HUES64 (cell line): Measurements from ENCODE around the gene CNTNAP3.
"Not testable (repeated sequence)": the region's sequence is repeated elsewhere in the genome, so short reads cannot be mapped to it uniquely, and the experiment has no call there.

ENCODE experiments used
- H3K27ac ChIP-seq: 2 replicates; pipeline ENCODE4 v1.7.0; 2013; ENCODE audit warnings: low read depth, low read length, inconsistent platforms
- H3K27me3 ChIP-seq: 2 replicates; pipeline ENCODE4 v1.6.1; 2013; ENCODE audit warnings: mild to moderate bottlenecking, low read length; ENCODE audit not compliant: insufficient read depth
- H3K36me3 ChIP-seq: 2 replicates; pipeline ENCODE4 v1.6.1; 2013; ENCODE audit warnings: mild to moderate bottlenecking, low read length; ENCODE audit not compliant: insufficient read depth
- H3K4me1 ChIP-seq: 2 replicates; pipeline ENCODE4 v1.6.1; 2013; ENCODE audit warnings: mild to moderate bottlenecking, low read length, moderate library complexity; ENCODE audit not compliant: insufficient read depth
- H3K4me3 ChIP-seq: 2 replicates; pipeline ENCODE4 v1.5.1; 2013; ENCODE audit warnings: mild to moderate bottlenecking, low read length, moderate library complexity
- H3K9ac ChIP-seq: 2 replicates; pipeline ENCODE4 v1.6.1; 2013; ENCODE audit warnings: mild to moderate bottlenecking, low read depth, low read length
- H3K9me3 ChIP-seq: 2 replicates; pipeline ENCODE4 v1.6.1; 2013; ENCODE audit warnings: low read depth, low read length; ENCODE audit not compliant: insufficient read depth
- WGBS: fragments of 150-250, 120-280 bp; methylation state at CpG from one replicate; pipeline ENCODE4 v1.1.7; 2013; ENCODE audit warnings: missing lambda C conversion rate; 5-methylcytosine and 5-hydroxymethylcytosine counted together

CNTNAP3 gene

DNA sequence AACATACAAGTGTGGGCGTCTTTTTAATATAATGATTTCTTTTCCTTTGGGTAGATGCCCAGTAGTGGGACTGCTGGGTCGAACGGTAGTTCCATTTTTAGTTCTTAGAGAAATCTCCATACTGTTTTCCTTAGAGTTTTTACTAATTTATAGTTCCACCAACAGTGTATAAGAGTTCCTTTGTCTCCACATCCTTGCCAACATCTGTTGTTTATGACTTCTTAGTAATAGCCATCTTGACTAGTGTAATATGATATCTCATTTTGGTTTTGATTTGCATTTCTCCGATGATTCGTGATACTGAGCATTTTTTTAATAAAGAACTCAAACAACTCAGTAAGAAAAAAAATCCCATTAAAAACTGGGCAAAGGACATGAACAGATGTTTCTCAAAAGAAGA, 225.0 kb downstream of the CNTNAP3 start:
- H3K27ac ChIP-seq, H3K4me3 ChIP-seq, H3K36me3 ChIP-seq, H3K9me3 ChIP-seq, H3K9ac ChIP-seq, H3K4me1 ChIP-seq, H3K27me3 ChIP-seq: not testable (repeated sequence)
- no CpG with 5 or more reads among the region's 5 CpGs for WGBS

DNA sequence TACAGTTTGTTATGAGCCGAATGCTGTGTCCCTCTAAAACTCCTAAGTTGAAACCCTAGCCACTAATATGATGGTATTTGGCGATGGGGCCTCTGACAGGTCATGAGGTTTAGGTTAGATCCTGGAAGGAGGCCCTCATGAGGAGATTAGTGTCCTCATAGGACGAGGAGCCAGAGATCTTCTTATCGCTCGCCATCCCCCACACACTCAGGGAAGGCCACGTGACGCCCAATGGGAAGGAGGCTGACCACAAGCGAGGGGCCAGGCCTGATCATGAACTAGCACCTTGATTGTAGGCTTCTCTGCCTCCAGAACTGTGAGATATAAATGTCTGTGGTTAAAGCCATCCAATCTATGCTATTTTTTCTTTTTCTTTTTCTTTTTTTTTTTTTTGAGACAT, 233.5 kb downstream of the CNTNAP3 start:
- H3K9me3 ChIP-seq, H3K27me3 ChIP-seq, H3K27ac ChIP-seq, H3K4me1 ChIP-seq, H3K9ac ChIP-seq, H3K36me3 ChIP-seq, H3K4me3 ChIP-seq: not testable (repeated sequence)
- WGBS: no CpG with 5 or more reads among the region's 8 CpGs

DNA sequence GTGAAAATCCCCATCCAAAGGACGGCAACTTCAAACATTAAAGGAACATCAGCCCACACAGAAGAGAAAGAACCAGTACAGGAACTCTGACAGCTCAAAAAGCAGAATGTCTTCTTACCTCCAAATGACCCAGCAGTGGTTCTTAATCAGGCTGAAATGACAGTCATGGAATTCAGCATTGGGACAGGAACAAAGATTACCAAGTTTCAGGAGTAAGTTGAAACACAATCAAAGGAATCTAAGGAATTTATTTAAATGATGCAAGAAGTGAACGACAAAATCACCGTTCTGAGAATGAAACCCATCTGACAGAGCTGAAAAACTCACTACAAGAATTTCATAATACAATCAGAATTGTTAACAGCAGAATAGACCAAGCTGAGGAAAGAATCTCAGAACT, 241.1 kb downstream of the CNTNAP3 start:
- not testable (repeated sequence) for H3K27ac ChIP-seq, H3K9ac ChIP-seq, H3K4me3 ChIP-seq, H3K4me1 ChIP-seq, H3K36me3 ChIP-seq, H3K27me3 ChIP-seq
- 34% methylated on average over 2 of the region's 3 CpGs for WGBS
- peaks cover 10% of the 10 kb centered on the region; the same call in 1 of the 2 replicates for H3K9me3 ChIP-seq

DNA sequence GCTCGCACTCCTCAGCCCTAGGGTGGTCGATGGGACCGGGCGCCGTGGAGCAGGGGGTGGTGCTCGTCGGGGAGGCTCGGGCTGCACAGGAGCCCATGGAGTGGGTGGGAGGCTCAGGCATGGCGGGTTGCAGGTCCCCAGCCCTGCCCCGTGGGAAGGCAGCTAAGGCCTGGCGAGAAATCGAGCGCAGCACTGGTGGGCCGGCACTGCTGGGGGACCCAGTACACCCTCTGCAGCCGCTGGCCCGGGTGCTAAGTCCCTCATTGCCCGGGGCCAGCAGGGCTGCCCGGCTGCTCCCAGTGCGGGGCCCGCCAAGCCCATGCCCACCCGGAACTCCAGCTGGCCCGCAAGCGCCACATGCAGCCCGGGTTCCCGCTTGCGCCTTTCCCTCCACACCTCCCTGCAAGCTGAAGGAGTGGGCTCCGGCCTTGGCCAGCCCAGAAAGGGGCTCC, 245.6 kb downstream of the CNTNAP3 start:
- H3K36me3 ChIP-seq, H3K4me3 ChIP-seq, H3K9ac ChIP-seq, H3K9me3 ChIP-seq, H3K4me1 ChIP-seq, H3K27ac ChIP-seq, H3K27me3 ChIP-seq: not testable (repeated sequence)
- WGBS: 93% methylated on average over 27 of the region's 27 CpGs

DNA sequence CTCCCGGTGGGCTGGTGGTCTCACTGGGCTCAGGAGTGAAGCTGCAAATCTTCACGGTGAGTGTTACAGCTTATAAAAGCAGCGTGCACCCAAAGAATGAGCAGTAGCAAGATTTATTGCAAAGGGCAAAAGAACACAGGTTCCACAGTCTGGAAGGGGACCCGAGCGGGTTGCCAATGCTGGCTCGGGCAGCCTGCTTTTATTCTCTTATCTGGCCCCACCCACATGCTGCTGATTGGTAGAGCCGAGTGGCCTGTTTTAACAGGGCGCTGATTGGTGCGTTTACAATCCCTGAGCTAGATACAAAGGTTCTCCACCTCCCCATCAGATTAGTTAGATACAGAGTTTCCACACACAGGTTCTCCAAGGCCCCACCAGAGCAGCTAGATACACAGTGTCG, 246.2 kb downstream of the CNTNAP3 start:
- not testable (repeated sequence) for H3K9ac ChIP-seq, H3K9me3 ChIP-seq, H3K36me3 ChIP-seq, H3K27ac ChIP-seq, H3K27me3 ChIP-seq, H3K4me1 ChIP-seq, H3K4me3 ChIP-seq
- 96% methylated on average over 10 of the region's 10 CpGs for WGBS

DNA sequence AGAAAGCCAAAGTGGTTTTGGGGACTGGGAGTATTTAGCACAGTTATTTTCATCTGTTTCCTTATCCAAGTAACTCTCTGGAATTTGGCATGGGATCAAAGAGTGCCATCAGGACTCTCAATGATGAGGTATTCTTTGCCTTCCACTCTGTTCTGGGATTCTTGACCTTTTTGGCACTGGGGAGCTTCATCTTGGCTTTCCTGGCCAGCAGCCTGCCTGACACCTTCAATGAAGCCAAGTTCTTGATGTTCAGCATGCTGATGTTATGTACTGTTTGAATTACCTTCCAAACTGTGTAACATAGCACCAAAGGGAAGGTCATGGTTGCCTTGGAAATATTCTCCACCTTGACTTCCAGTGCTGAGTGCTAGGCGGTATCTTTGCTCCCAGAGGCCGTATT, 248.8 kb downstream of the CNTNAP3 start:
- not testable (repeated sequence) for H3K36me3 ChIP-seq, H3K27me3 ChIP-seq, H3K9me3 ChIP-seq, H3K4me3 ChIP-seq, H3K27ac ChIP-seq, H3K9ac ChIP-seq, H3K4me1 ChIP-seq
- WGBS: 96% methylated on average over 2 of the region's 2 CpGs

DNA sequence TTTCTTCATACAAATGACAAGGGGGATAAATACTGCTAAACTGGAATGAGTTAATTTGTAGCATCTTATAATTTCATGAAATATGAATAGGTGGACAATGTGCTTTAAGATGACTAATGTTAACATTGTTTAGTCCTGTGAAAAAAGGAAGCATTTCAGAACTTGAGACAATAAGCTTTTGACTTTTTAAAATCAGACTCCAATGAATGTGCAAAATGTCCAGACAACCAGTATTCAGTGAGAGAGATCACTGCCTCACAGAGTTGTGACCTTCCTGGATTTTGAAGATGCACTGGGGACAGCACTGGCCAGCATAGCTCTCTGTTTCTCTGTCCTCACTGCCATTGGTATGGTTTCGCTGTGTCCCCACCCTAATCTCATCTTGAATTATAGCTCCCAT, 249.7 kb downstream of the CNTNAP3 start:
- H3K9ac ChIP-seq, H3K9me3 ChIP-seq, H3K4me3 ChIP-seq, H3K4me1 ChIP-seq, H3K27me3 ChIP-seq, H3K36me3 ChIP-seq, H3K27ac ChIP-seq: not testable (repeated sequence)
- no CpG with 5 or more reads among the region's 1 CpG for WGBS

DNA sequence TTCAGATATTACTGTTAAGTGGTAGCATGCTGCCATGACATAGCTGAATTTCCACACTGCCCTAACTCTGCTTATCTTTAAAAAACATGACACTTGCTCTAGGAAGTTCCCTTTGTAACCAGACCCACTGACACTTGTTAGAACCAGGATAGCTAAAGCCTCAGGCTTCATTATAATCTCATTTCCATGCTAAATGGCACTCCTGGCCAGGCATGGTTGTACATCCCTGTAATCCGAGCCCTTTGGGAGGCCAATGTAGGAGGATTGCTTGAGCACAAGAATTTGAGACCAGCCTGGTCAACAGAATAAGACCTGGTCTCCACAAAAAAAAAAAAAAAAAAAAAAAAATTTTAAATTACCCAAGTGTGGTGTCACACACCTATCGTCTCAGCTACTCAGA, 254.1 kb downstream of the CNTNAP3 start:
- not testable (repeated sequence) for H3K27me3 ChIP-seq, H3K9me3 ChIP-seq, H3K4me3 ChIP-seq, H3K27ac ChIP-seq, H3K4me1 ChIP-seq, H3K36me3 ChIP-seq, H3K9ac ChIP-seq
- WGBS: 92% methylated on average over 2 of the region's 2 CpGs

DNA sequence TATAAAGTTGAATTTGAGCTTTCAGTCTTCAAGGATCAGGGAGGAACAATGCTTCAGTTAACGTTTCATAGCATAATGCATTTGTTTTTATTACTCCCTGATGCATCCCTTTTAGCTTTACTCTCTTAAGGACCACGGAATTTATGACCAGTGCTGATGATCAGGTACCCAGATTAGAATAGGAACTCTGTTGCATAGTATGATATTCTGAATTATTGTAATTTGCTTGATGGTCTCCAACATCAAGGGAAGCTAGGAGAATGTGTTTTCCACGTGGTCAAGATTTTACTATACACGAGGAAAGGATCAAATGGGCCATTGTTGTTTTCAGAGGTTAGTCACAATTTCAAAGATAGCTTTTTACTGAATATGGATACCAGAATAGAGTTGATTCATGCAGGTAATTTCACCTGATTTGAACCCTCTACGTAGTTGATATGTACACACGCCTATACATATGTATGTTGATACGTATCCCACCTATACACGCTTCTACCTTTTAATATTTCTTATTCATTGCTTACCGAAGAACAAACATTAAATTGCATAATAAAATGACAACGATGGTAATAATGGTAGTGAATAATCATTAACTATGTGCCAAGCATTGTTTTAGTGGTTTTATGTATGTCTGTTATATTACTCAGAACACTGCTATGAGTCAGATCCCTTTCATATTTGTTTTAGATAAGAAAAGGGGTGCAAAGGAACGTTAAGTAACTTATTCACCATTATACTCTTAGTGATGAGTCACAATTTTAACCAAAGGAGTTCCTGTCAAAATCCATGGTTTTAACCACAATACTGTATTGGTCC, 257.6 kb downstream of the CNTNAP3 start:
- H3K27ac ChIP-seq, H3K4me3 ChIP-seq, H3K27me3 ChIP-seq, H3K4me1 ChIP-seq, H3K36me3 ChIP-seq, H3K9me3 ChIP-seq, H3K9ac ChIP-seq: not testable (repeated sequence)
- WGBS: 93% methylated on average over 3 of the region's 11 CpGs

DNA sequence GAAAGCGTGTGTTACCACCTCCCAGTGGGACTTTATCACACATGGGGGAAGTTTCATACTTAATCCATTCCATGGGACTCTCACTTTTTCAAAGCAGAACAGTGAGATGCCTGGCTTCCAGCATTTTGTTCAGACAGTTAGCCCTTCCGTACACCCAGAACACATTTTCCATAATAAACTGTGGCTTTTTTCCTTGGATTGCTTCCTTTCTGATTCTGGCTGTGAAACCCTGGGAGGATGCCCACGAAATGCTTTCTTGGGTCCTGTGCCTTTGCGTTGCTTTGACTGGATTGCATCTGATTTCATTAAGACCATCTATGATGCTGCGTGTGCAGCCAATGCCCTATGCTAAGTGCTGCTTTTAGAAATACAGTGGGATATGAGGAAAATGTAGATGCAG, 259.1 kb downstream of the CNTNAP3 start:
- not testable (repeated sequence) for H3K27me3 ChIP-seq, H3K4me1 ChIP-seq, H3K36me3 ChIP-seq, H3K4me3 ChIP-seq, H3K27ac ChIP-seq, H3K9ac ChIP-seq, H3K9me3 ChIP-seq
- WGBS: 89% methylated on average over 4 of the region's 5 CpGs

DNA sequence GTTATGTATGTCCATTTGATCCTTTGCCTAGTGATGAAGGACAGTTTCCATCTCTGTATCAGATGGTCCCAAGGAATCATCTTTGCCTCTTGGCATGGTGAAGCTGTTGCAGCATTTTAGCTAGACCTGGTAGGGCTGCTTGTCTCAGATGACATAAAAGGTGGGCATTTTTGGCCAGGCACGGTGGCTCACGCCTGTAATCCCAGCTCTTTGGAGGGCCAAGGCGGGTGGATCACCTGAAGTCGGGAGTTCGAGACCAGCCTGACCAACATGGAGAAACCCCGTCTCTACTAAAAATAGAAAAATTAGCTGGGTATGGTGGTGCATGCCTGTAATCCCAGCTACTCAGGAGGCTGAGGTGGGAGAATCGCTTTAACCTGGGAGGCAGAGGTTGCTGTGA, 259.8 kb downstream of the CNTNAP3 start:
- H3K4me1 ChIP-seq, H3K27me3 ChIP-seq, H3K9ac ChIP-seq, H3K4me3 ChIP-seq, H3K9me3 ChIP-seq, H3K36me3 ChIP-seq, H3K27ac ChIP-seq: not testable (repeated sequence)
- WGBS: 97% methylated on average over 7 of the region's 7 CpGs

DNA sequence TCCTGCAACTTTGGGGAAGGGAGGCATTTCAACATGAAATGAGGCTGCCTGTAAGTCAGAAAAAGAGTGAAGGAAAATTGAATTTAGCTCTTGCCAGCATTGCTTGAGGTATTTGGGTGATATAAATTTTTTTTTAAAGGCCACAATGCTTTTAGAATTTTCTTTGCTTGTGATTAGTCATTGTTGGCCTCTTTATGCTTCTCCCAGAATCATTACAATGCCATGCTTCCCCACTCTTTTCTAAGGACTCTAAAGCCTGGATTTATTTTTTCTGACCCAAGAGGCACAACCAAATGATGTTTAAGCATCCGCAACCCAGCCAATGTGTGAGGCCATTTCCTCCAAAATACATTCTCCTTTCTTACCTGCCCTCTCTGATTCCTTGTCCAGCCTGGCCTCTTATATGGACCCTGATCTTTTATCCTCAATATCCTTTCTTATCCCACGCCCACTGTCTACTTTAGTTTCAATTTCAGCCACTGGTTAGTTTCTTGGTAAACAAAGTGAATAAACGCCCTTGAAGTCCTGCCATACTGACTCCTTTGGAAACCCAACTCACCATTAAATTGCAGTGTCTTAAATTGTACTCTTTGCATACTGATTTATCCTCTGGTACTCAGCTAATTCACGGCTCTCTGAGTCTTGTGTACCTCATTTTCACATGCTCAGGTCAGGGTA, 261.9 kb downstream of the CNTNAP3 start:
- H3K9ac ChIP-seq, H3K4me3 ChIP-seq, H3K27me3 ChIP-seq, H3K9me3 ChIP-seq, H3K4me1 ChIP-seq, H3K36me3 ChIP-seq, H3K27ac ChIP-seq: not testable (repeated sequence)
- WGBS: 90% methylated on average over 4 of the region's 4 CpGs
